ENCODE measurements around the gene PEA15. TPM values are rescaled to one million over a fixed set of nuclear protein-coding genes. Genes with fewer than 3 reads are reported as not detected.

Gene PEA15
- total RNA-seq = 100 to 1,000 TPM; 299 to 410 TPM
- long read RNA-seq, donor 1, transcript PEA15-201 (4 exons, 2,471 nt) = major isoform, 68 of 116 reads
- long read RNA-seq, donor 1, partial matches to known transcripts = 47 of 116 reads
- long read RNA-seq, donor 1, other reads (novel, unspliced or antisense) = 1 of 116 reads
- long read RNA-seq, donor 2, transcript PEA15-201 (4 exons, 2,471 nt) = major isoform, 88 of 236 reads
- long read RNA-seq, donor 2, partial matches to known transcripts = 137 of 236 reads
- long read RNA-seq, donor 2, other reads (novel, unspliced or antisense) = 9 of 236 reads

GRCh38 chr1:160205242-160206035 is at the start of gene PEA15:
Gene PEA15 (plus strand): TSS chr1:160205384. CDS start chr1:160211545, 6,161 bp downstream.
- DNase-seq (ENCODE audit: low spot score) = peak; percentile 94
- intact Hi-C loops (cut with DNase I) = no loop called here

GRCh38 chr1:160156361-160156760 is 48.8 kb upstream of the PEA15 start:
- no peak for DNase-seq (ENCODE audit: low spot score)
- intact Hi-C loops (cut with DNase I) = no loop called here

- intact Hi-C loops (cut with DNase I) = no loop called here
- DNase-seq (ENCODE audit: low spot score) = no peak
Observed at GRCh38 chr1:160157174-160157573, 48.0 kb upstream of the PEA15 start.

- no peak for DNase-seq (ENCODE audit: low spot score)
- intact Hi-C loops (cut with DNase I) = no loop called here
Observed at GRCh38 chr1:160158031-160158430, 47.2 kb upstream of the PEA15 start.

GRCh38 chr1:160158534-160158933 is 46.6 kb upstream of the PEA15 start:
- no peak for DNase-seq (ENCODE audit: low spot score)
- intact Hi-C loops (cut with DNase I) = no loop called here

- intact Hi-C loops (cut with DNase I) = no loop called here
- no peak for DNase-seq (ENCODE audit: low spot score)
Observed at GRCh38 chr1:160159846-160160245, 45.3 kb upstream of the PEA15 start.

GRCh38 chr1:160161965-160162705 is 43.0 kb upstream of the PEA15 start:
- intact Hi-C loops (cut with DNase I) = no loop called here
- DNase-seq (ENCODE audit: low spot score) = no peak

GRCh38 chr1:160162931-160163330 is 42.3 kb upstream of the PEA15 start:
- intact Hi-C loops (cut with DNase I) = no loop called here
- no peak for DNase-seq (ENCODE audit: low spot score)

- intact Hi-C loops (cut with DNase I) = no loop called here
- no peak for DNase-seq (ENCODE audit: low spot score)
Observed at GRCh38 chr1:160163615-160164014, 41.6 kb upstream of the PEA15 start.

GRCh38 chr1:160164121-160164520 is 41.1 kb upstream of the PEA15 start:
- intact Hi-C loops (cut with DNase I) = no loop called here
- no peak for DNase-seq (ENCODE audit: low spot score)

GRCh38 chr1:160166166-160166868 is 38.9 kb upstream of the PEA15 start:
- DNase-seq (ENCODE audit: low spot score) = no peak
- intact Hi-C loops (cut with DNase I) = no loop called here

- intact Hi-C loops (cut with DNase I) = no loop called here
- no peak for DNase-seq (ENCODE audit: low spot score)
Observed at GRCh38 chr1:160167056-160167455, 38.1 kb upstream of the PEA15 start.

GRCh38 chr1:160167580-160167979 is 37.6 kb upstream of the PEA15 start:
- intact Hi-C loops (cut with DNase I) = no loop called here
- DNase-seq (ENCODE audit: low spot score) = no peak

GRCh38 chr1:160168016-160168415 is 37.2 kb upstream of the PEA15 start:
- no peak for DNase-seq (ENCODE audit: low spot score)
- intact Hi-C loops (cut with DNase I) = no loop called here

GRCh38 chr1:160168609-160169369 is 36.4 kb upstream of the PEA15 start:
- intact Hi-C loops (cut with DNase I) = no loop called here
- no peak for DNase-seq (ENCODE audit: low spot score)

- intact Hi-C loops (cut with DNase I) = no loop called here
- no peak for DNase-seq (ENCODE audit: low spot score)
Observed at GRCh38 chr1:160169553-160170399, 35.4 kb upstream of the PEA15 start.

- no peak for DNase-seq (ENCODE audit: low spot score)
Observed at GRCh38 chr1:160171354-160171753, 33.8 kb upstream of the PEA15 start.

GRCh38 chr1:160171980-160172379 is 33.2 kb upstream of the PEA15 start:
- no peak for DNase-seq (ENCODE audit: low spot score)
- intact Hi-C loops (cut with DNase I) = no loop called here

More at GRCh38 chr1:160171354-160171753, 33.8 kb upstream of the PEA15 start:
- intact Hi-C loops (cut with DNase I) = no loop called here

Data from posterior vena cava (tissue), 2 donors.